K562 (cell line): ENCODE results near the gene TLR6. TPM values are rescaled to one million over a fixed set of nuclear protein-coding genes. Genes with fewer than 3 reads are reported as not detected.

Experiments
- ARNT ChIP-seq, 2 experiments: fragments of 450-650 bp; IDR thresholded peaks; 2 replicates each; pipeline ENCODE4 v1.6.1; 2016; ENCODE audit warnings: mild to moderate bottlenecking in 1 of 2
- FIP1L1 ChIP-seq: fragments of 200-400 bp; formaldehyde crosslinking; IDR thresholded peaks from 2 replicates; pipeline ENCODE4 v1.6.1; 2018; ENCODE audit warnings: mild to moderate bottlenecking, low read depth, low read length; ENCODE audit not compliant: poor library complexity, severe bottlenecking
- RERE ChIP-seq: sonication (generic); formaldehyde crosslinking; IDR thresholded peaks from 2 replicates; pipeline ENCODE4 v1.8.0; 2023; ENCODE audit warnings: missing genetic modification reagents, mild to moderate bottlenecking, borderline replicate concordance
- ZNF124 ChIP-seq: sonication (generic); formaldehyde crosslinking; IDR thresholded peaks from 2 replicates; pipeline ENCODE4 v1.8.1; 2022; ENCODE audit warnings: missing genetic modification reagents
- polyA plus RNA-seq, 8 experiments: library from polyadenylated mRNA; depleted of rRNA in 4 of 8; stranded (reverse) in 5 of 8; unstranded in 3 of 8; fragments of >200 nt; fragmentation: Nextera tagmentation in 2 of 8; fragmentation: Illumina TruSeq in 1 of 8; extraction: Ambion mirVana in 2 of 8; extraction: Trizol in 1 of 8; gene quantifications; 2 replicates each; pipeline versions ENCODE4 v1.2.1 to v1.2.3, GENCODE V29; 2011 to 2014; ENCODE audit warnings: inconsistent platforms in 1 of 8, missing spikeins in 1 of 8
- total RNA-seq, 7 experiments: library from RNA; depleted of rRNA in 6 of 7; stranded (reverse); fragments of >200 nt in 6 of 7; fragmentation: Illumina TruSeq in 2 of 7; extraction: Trizol in 2 of 7; gene quantifications; 2 replicates each; pipeline versions ENCODE4 v1.2.1 to v1.2.3, GENCODE V29; 2011 to 2021; ENCODE audit warnings: low replicate concordance in 1 of 7
- TF ChIP-seq, protein P1 (sequence below), 2 experiments: IDR thresholded peaks; 2 replicates each; pipeline ENCODE4 v1.6.1; 2011; ENCODE audit warnings: borderline replicate concordance in 1 of 2, control low read depth in 1 of 2, low read depth in 1 of 2, low read length in 1 of 2, mild to moderate bottlenecking in 1 of 2, mixed read lengths in 1 of 2, moderate library complexity in 1 of 2; ENCODE audit not compliant: insufficient read depth in 1 of 2, insufficient read length in 1 of 2, poor library complexity in 1 of 2, severe bottlenecking in 1 of 2; ENCODE audit errors: extremely low read depth in 1 of 2
- TF ChIP-seq, protein P2 (sequence below): sonication (generic); formaldehyde crosslinking; IDR thresholded peaks from 2 replicates; pipeline ENCODE4 v1.8.0; 2023; ENCODE audit warnings: mild to moderate bottlenecking, missing genetic modification reagents

TLR6 gene
- total and polyA plus RNA-seq, 9 of the 15 experiments (the other 6 are each of a cell fraction or from before 2014, with no cell fraction given) = 0.08 to 1.9 (median 0.91) TPM

GRCh38 chr4:38800366-38800765 lies 56.3 kb downstream of the TLR6 start (continued):
- TF ChIP-seq FIP1L1 (no peak), RERE (no peak), ZNF124 (CRISPR knock-in tag) (no peak), ARNT (IDR thresholded peaks at IDR 0.05) (no peak)
- TF ChIP-seq, protein P1, sequence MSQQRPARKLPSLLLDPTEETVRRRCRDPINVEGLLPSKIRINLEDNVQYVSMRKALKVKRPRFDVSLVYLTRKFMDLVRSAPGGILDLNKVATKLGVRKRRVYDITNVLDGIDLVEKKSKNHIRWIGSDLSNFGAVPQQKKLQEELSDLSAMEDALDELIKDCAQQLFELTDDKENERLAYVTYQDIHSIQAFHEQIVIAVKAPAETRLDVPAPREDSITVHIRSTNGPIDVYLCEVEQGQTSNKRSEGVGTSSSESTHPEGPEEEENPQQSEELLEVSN (IDR thresholded peaks at IDR 0.05; ENCODE audit: borderline replicate concordance in 1 of 2, extremely low read depth in 1 of 2, insufficient read depth in 1 of 2, insufficient read length in 1 of 2, low read depth in 1 of 2, low read length in 1 of 2, poor library complexity in 1 of 2, severe bottlenecking in 1 of 2) = no peak
- TF ChIP-seq, protein P2, sequence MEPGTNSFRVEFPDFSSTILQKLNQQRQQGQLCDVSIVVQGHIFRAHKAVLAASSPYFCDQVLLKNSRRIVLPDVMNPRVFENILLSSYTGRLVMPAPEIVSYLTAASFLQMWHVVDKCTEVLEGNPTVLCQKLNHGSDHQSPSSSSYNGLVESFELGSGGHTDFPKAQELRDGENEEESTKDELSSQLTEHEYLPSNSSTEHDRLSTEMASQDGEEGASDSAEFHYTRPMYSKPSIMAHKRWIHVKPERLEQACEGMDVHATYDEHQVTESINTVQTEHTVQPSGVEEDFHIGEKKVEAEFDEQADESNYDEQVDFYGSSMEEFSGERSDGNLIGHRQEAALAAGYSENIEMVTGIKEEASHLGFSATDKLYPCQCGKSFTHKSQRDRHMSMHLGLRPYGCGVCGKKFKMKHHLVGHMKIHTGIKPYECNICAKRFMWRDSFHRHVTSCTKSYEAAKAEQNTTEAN (CRISPR knock-in tag) = no peak
- TF ChIP-seq, all 486 proteins: peak for 0
